ENCODE results near the gene SRC.

GRCh38 chr20:37436527-37437186, 90.7 kb downstream of the SRC start:
- TF ChIP-seq CTCF (IDR thresholded peaks at IDR 0.05 in 8 of 11, conservative IDR thresholded peaks at IDR 0.05 in 3 of 11) (no peak), POLR2AphosphoS5 (IDR thresholded peaks at IDR 0.05) (no peak)
